SJCRH30 (cell line): ENCODE results near the gene MCFD2. TPM values are rescaled to one million over a fixed set of nuclear protein-coding genes. Genes with fewer than 3 reads are reported as not detected.

Experiments
- DNase-seq, 2 experiments: peaks; one replicate each; pipeline ENCODE4 v3.0.0-alpha.2; 2015 to 2020
- H3K27ac ChIP-seq: fragments of 250-450 bp; sonication (Bioruptor Pico); 2 replicates; pipeline ENCODE4 v1.5.1; 2020; ENCODE audit warnings: mild to moderate bottlenecking, moderate library complexity
- H3K27me3 ChIP-seq: fragments of 250-450 bp; sonication (Bioruptor Pico); 2 replicates; pipeline ENCODE4 v1.5.1; 2020; ENCODE audit warnings: mild to moderate bottlenecking, moderate library complexity
- H3K36me3 ChIP-seq: fragments of 250-450 bp; sonication (Bioruptor Pico); 2 replicates; pipeline ENCODE4 v1.5.1; 2020; ENCODE audit warnings: mild to moderate bottlenecking, moderate library complexity
- H3K4me1 ChIP-seq: fragments of 250-450 bp; sonication (Bioruptor Pico); 2 replicates; pipeline ENCODE4 v1.5.1; 2020; ENCODE audit warnings: mild to moderate bottlenecking, moderate library complexity
- H3K4me3 ChIP-seq: fragments of 250-450 bp; sonication (Bioruptor Pico); 2 replicates; pipeline ENCODE4 v1.5.1; 2020; ENCODE audit warnings: mild to moderate bottlenecking, moderate library complexity
- H3K9me3 ChIP-seq: fragments of 250-450 bp; sonication (Bioruptor Pico); replicated peaks from 2 replicates; pipeline ENCODE4 v1.5.1; 2020; ENCODE audit warnings: mild to moderate bottlenecking, moderate library complexity
- total RNA-seq: library from RNA; depleted of rRNA; stranded (reverse); fragments of >200 nt; shearing (Covaris generic); gene quantifications from 2 replicates; pipeline ENCODE4 v1.2.3, GENCODE V29; 2014

The MCFD2 gene
- total RNA-seq, 1 experiment from 2014 or later = 113 TPM

GRCh38 chr2:46900381-46900780, 15.2 kb downstream of the MCFD2 start:
- Histone ChIP-seq H3K4me1 (no peaks in the 10 kb centered on the region), H3K27ac (no peak overlapping the region), H3K9me3 (no peaks in the 10 kb centered on the region), H3K4me3 (no peak overlapping the region), H3K36me3 (peaks cover 13% of the 10 kb centered on the region), H3K27me3 (no peaks in the 10 kb centered on the region)
- DNase-seq = no peak

GRCh38 chr2:46899053-46899452, 16.6 kb downstream of the MCFD2 start:
- H3K27me3 ChIP-seq = no peaks in the 10 kb centered on the region
- H3K4me1 ChIP-seq = no peaks in the 10 kb centered on the region
- no peak overlapping the region for H3K27ac ChIP-seq
- peaks cover 2% of the 10 kb centered on the region; the same call in 1 of the 2 replicates for H3K36me3 ChIP-seq
- H3K9me3 ChIP-seq = no peaks in the 10 kb centered on the region
- no peak for DNase-seq
- no peak overlapping the region for H3K4me3 ChIP-seq

- Histone ChIP-seq H3K36me3 (peaks cover under 1% of the 10 kb centered on the region; the same call in 1 of the 2 replicates), H3K4me1 (no peaks in the 10 kb centered on the region), H3K4me3 (no peak overlapping the region), H3K27me3 (no peaks in the 10 kb centered on the region), H3K9me3 (no peaks in the 10 kb centered on the region), H3K27ac (no peak overlapping the region)
- DNase-seq = no peak
Measured at GRCh38 chr2:46898024-46898423, 17.6 kb downstream of the MCFD2 start.

- Histone ChIP-seq H3K27ac (no peak overlapping the region), H3K4me1 (no peaks in the 10 kb centered on the region), H3K9me3 (no peaks in the 10 kb centered on the region), H3K4me3 (no peak overlapping the region), H3K36me3 (no peaks in the 10 kb centered on the region), H3K27me3 (no peaks in the 10 kb centered on the region)
- DNase-seq = no peak
Measured at GRCh38 chr2:46893269-46893939, 22.2 kb downstream of the MCFD2 start.

GRCh38 chr2:46891956-46892553, 23.6 kb downstream of the MCFD2 start:
- H3K4me1 ChIP-seq = no peaks in the 10 kb centered on the region
- no peaks in the 10 kb centered on the region for H3K9me3 ChIP-seq
- DNase-seq = no peak
- H3K27ac ChIP-seq = no peak overlapping the region
- no peaks in the 10 kb centered on the region for H3K36me3 ChIP-seq
- no peaks in the 10 kb centered on the region for H3K27me3 ChIP-seq
- no peak overlapping the region for H3K4me3 ChIP-seq

GRCh38 chr2:46888421-46888952, 27.1 kb downstream of the MCFD2 start:
- Histone ChIP-seq H3K36me3 (no peaks in the 10 kb centered on the region), H3K27ac (no peak overlapping the region), H3K27me3 (no peaks in the 10 kb centered on the region), H3K4me3 (peak overlapping the region; percentile 15; the same call in 1 of the 2 replicates), H3K9me3 (peaks cover 4% of the 10 kb centered on the region; the same call in 1 of the 2 replicates), H3K4me1 (no peaks in the 10 kb centered on the region)
- DNase-seq = no peak

- DNase-seq = no peak
- Histone ChIP-seq H3K4me3 (no peak overlapping the region), H3K36me3 (no peaks in the 10 kb centered on the region), H3K4me1 (peaks cover 7% of the 10 kb centered on the region), H3K9me3 (peaks cover 4% of the 10 kb centered on the region; the same call in 1 of the 2 replicates), H3K27ac (no peak overlapping the region), H3K27me3 (no peaks in the 10 kb centered on the region)
Measured at GRCh38 chr2:46887028-46887885, 28.3 kb downstream of the MCFD2 start.

- DNase-seq = no peak
- no peak overlapping the region for H3K27ac ChIP-seq
Measured at GRCh38 chr2:46886268-46887027, 29.2 kb downstream of the MCFD2 start.

GRCh38 chr2:46885376-46885775, 30.2 kb downstream of the MCFD2 start:
- Histone ChIP-seq H3K9me3 (peaks cover 4% of the 10 kb centered on the region; the same call in 1 of the 2 replicates), H3K4me1 (peaks cover 20% of the 10 kb centered on the region), H3K36me3 (no peaks in the 10 kb centered on the region), H3K4me3 (no peak overlapping the region), H3K27me3 (no peaks in the 10 kb centered on the region), H3K27ac (no peak overlapping the region)
- DNase-seq = no peak

More at GRCh38 chr2:46886268-46887027, 29.2 kb downstream of the MCFD2 start:
- Histone ChIP-seq H3K36me3 (no peaks in the 10 kb centered on the region), H3K4me1 (peaks cover 15% of the 10 kb centered on the region), H3K4me3 (no peak overlapping the region), H3K9me3 (peaks cover 4% of the 10 kb centered on the region; the same call in 1 of the 2 replicates), H3K27me3 (no peaks in the 10 kb centered on the region)

- H3K9me3 ChIP-seq = no peaks in the 10 kb centered on the region
Measured at GRCh38 chr2:46879511-46879910, 36.1 kb downstream of the MCFD2 start.

GRCh38 chr2:46878886-46879285, 36.7 kb downstream of the MCFD2 start:
- H3K4me1 ChIP-seq = peaks cover 60% of the 10 kb centered on the region
- peak; percentile 98 to 99 for DNase-seq
- H3K36me3 ChIP-seq = no peaks in the 10 kb centered on the region

More at GRCh38 chr2:46879511-46879910, 36.1 kb downstream of the MCFD2 start:
- Histone ChIP-seq H3K36me3 (no peaks in the 10 kb centered on the region), H3K27ac (peak overlapping the region; percentile 50; the same call in 1 of the 2 replicates), H3K27me3 (no peaks in the 10 kb centered on the region), H3K4me1 (peaks cover 53% of the 10 kb centered on the region), H3K4me3 (no peak overlapping the region)
- no peak for DNase-seq

GRCh38 chr2:46878240-46878877, 37.2 kb downstream of the MCFD2 start:
- no peaks in the 10 kb centered on the region for H3K9me3 ChIP-seq
- H3K36me3 ChIP-seq = no peaks in the 10 kb centered on the region
- no peak overlapping the region for H3K4me3 ChIP-seq
- H3K4me1 ChIP-seq = peaks cover 65% of the 10 kb centered on the region
- no peaks in the 10 kb centered on the region for H3K27me3 ChIP-seq
- no peak for DNase-seq
- peak overlapping the region; percentile 50 for H3K27ac ChIP-seq

More at GRCh38 chr2:46878886-46879285, 36.7 kb downstream of the MCFD2 start:
- Histone ChIP-seq H3K27ac (peak overlapping the region; percentile 50), H3K9me3 (no peaks in the 10 kb centered on the region), H3K27me3 (no peaks in the 10 kb centered on the region), H3K4me3 (no peak overlapping the region)

GRCh38 chr2:46877619-46878113, 37.9 kb downstream of the MCFD2 start:
- Histone ChIP-seq H3K36me3 (no peaks in the 10 kb centered on the region), H3K27me3 (no peaks in the 10 kb centered on the region), H3K9me3 (no peaks in the 10 kb centered on the region), H3K4me3 (no peak overlapping the region), H3K27ac (no peak overlapping the region), H3K4me1 (peaks cover 69% of the 10 kb centered on the region)
- DNase-seq = no peak
